ENCODE measurements around the gene MKRN2OS.

DNA sequence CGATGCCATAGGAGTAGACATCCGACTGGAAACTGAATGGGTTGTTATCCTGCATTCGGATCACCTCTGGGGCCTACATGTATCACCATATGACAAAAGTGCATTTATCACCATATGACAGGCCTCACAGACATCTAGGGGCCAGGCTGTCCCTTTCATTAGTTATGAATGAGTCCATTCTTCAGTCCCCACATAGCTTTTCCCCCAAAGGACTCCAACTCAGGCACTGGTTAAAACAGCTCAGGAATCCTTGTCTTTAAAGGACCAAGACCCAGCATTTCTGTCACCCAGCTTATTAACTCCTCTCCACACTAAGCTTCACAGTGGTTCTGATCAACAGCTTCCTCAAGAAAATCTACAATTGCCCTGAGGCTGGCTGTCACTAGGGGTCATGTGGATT lies 39.9 kb upstream of the MKRN2OS start:
- TF ChIP-seq, protein P1, sequence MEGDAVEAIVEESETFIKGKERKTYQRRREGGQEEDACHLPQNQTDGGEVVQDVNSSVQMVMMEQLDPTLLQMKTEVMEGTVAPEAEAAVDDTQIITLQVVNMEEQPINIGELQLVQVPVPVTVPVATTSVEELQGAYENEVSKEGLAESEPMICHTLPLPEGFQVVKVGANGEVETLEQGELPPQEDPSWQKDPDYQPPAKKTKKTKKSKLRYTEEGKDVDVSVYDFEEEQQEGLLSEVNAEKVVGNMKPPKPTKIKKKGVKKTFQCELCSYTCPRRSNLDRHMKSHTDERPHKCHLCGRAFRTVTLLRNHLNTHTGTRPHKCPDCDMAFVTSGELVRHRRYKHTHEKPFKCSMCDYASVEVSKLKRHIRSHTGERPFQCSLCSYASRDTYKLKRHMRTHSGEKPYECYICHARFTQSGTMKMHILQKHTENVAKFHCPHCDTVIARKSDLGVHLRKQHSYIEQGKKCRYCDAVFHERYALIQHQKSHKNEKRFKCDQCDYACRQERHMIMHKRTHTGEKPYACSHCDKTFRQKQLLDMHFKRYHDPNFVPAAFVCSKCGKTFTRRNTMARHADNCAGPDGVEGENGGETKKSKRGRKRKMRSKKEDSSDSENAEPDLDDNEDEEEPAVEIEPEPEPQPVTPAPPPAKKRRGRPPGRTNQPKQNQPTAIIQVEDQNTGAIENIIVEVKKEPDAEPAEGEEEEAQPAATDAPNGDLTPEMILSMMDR (conservative IDR thresholded peaks at IDR 0.05): no peak
- TF ChIP-seq ZFX (IDR thresholded peaks at IDR 0.05): no peak

All from C4-2B (cell line).